ENCODE measurements around the gene CD79B. TPM values are rescaled to one million over a fixed set of nuclear protein-coding genes. Genes with fewer than 3 reads are reported as not detected.

CD79B gene
- total and polyA plus RNA-seq, 12 donors, result 0.69 to 4.5 (median 2.2) TPM; not detected in 1

DNA sequence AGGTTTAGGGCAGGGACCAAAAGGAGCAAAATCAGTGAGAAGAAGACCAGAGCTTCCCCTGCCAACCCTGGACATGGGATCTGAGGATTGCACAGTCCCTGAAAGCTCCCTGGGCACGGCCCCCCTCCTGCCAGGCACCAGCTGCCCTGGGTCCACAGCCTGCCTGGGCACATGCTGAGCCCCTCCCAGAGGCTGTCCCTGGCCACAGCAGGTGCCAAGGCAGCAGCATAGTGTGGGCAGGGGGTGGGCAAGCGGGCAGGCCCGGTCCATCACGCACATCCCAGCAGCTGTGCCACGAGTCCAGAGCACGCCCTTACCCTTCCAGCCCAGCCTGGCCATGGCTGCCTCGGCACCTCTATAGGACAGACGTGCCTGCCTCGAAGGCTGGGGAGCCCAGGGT is 27.9 kb upstream of the CD79B start:
- no peaks in the 10 kb centered on the region for H3K9me3 ChIP-seq (replicated peaks in 1 of 3)
- H3K36me3 ChIP-seq (replicated peaks in 1 of 2), result no peaks in the 10 kb centered on the region
- H3K27ac ChIP-seq, result no peak overlapping the region
- no peak for TF ChIP-seq POLR2A (IDR thresholded peaks at IDR 0.05)
- TF ChIP-seq, protein P1, sequence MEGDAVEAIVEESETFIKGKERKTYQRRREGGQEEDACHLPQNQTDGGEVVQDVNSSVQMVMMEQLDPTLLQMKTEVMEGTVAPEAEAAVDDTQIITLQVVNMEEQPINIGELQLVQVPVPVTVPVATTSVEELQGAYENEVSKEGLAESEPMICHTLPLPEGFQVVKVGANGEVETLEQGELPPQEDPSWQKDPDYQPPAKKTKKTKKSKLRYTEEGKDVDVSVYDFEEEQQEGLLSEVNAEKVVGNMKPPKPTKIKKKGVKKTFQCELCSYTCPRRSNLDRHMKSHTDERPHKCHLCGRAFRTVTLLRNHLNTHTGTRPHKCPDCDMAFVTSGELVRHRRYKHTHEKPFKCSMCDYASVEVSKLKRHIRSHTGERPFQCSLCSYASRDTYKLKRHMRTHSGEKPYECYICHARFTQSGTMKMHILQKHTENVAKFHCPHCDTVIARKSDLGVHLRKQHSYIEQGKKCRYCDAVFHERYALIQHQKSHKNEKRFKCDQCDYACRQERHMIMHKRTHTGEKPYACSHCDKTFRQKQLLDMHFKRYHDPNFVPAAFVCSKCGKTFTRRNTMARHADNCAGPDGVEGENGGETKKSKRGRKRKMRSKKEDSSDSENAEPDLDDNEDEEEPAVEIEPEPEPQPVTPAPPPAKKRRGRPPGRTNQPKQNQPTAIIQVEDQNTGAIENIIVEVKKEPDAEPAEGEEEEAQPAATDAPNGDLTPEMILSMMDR (IDR thresholded peaks at IDR 0.05), result no peak
- WGBS, 4 donors, result 84 to 100% (median 89%) methylated on average over 5 to 9 of the region's 9 CpGs
- intact Hi-C loops (cut with DNase I), result no loop called here
- H3K4me1 ChIP-seq (replicated peaks in 1 of 2), result peaks cover 0 to 13% of the 10 kb centered on the region in 2 donors
- no peaks in the 10 kb centered on the region for H3K27me3 ChIP-seq
- H3K4me3 ChIP-seq, result no peak overlapping the region
- no peak for DNase-seq

DNA sequence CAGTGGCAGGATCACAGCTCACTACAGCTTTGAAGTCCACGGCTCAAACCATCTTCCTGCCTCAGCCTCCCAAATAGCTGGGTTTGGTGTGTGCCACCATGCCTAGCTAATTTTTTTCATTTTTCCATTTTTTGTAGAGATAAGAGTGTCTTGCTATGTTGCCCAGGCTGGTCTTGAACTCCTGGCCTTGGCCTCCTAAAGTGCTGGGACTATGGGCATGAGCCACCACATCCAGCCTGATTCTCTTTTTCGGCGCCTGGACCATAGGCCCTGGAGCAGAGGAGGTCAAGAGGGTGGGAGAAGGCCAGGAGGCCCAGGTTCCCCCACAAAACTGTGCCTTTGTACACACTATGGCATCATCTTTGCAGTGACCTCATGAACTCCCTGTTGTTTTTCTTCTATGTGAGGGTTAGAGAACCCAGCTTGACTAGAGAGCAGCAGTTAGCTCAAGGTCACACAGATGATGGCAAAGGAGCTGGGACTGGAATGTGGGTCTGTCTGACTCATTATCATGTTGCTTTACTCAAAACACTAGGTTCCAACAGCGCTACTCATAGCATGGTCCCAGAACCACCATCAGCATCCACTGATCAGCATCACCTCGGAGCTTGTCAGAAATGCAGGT is 24.3 kb upstream of the CD79B start:
- Histone ChIP-seq H3K4me1 (replicated peaks in 1 of 2) (peaks cover 0 to 5% of the 10 kb centered on the region in 2 donors), H3K27me3 (no peaks in the 10 kb centered on the region), H3K27ac (peak overlapping the region in 1 of 5 donors; percentile 61), H3K4me3 (no peak overlapping the region), H3K9me3 (replicated peaks in 1 of 3) (no peaks in the 10 kb centered on the region), H3K36me3 (replicated peaks in 1 of 2) (no peaks in the 10 kb centered on the region)
- intact Hi-C loops (cut with DNase I), result no loop called here
- TF ChIP-seq POLR2A (IDR thresholded peaks at IDR 0.05), result no peak
- TF ChIP-seq, protein P1 (IDR thresholded peaks at IDR 0.05), result no peak
- DNase-seq, result peak in 6 of 7 donors; percentile 61 to 78 (median 72)
- 76 to 85% (median 83%) methylated on average over 5 of the region's 5 CpGs for WGBS, 4 donors

DNA sequence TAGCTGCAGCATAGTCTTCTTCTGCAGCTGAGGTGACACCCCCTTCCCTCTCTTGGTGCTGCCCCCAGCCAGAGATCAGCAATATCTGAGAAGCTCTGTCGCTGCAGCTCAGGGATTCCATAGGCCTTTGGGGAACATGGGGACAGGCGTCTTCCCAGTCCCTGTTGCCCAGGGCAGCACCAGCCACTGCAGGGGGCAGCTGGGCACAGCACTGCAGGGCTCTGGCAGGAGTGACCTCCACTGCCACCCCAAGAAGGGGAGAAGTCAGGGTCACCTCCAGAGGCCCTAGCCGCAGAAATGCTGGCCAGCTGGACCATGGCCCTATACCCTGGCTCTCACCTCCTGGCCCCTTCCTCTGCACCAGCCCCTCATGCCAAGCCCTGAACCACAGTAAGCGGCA is 23.7 kb upstream of the CD79B start:
- H3K27ac ChIP-seq, result no peak overlapping the region
- intact Hi-C loops (cut with DNase I), result no loop called here
- no peaks in the 10 kb centered on the region for H3K36me3 ChIP-seq (replicated peaks in 1 of 2)
- no peaks in the 10 kb centered on the region for H3K27me3 ChIP-seq
- DNase-seq, result no peak
- WGBS, 4 donors, result 74 to 100% (median 80%) methylated on average over 2 to 4 of the region's 4 CpGs
- TF ChIP-seq POLR2A (IDR thresholded peaks at IDR 0.05), result no peak
- TF ChIP-seq, protein P1 (IDR thresholded peaks at IDR 0.05), result no peak
- no peak overlapping the region for H3K4me3 ChIP-seq
- H3K4me1 ChIP-seq (replicated peaks in 1 of 2), result peaks cover 0 to 5% of the 10 kb centered on the region in 2 donors
- no peaks in the 10 kb centered on the region for H3K9me3 ChIP-seq (replicated peaks in 1 of 3)

DNA sequence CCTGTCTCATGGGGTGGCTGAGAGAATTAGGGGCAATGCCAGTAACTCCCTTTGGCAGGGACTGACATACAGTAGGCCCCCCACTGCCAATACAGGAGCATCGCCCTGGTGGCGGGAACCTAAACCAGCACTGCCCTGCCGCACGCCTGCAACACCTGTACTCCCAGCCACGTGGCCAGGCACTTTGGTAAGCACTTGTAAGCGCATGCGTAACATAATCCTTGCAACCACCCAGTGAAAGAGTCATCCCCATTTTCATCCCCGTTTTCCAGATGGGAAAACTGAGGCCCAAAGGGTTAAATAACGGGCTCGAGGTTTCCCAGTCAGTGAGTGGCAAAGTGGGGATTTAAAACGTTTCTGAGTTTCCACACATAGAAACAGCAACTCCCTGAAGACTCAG is 23.1 kb upstream of the CD79B start:
- intact Hi-C loops (cut with DNase I), result no loop called here
- no peak overlapping the region for H3K27ac ChIP-seq
- H3K4me1 ChIP-seq (replicated peaks in 1 of 2), result peaks cover 0 to 5% of the 10 kb centered on the region in 2 donors
- H3K27me3 ChIP-seq, result no peaks in the 10 kb centered on the region
- H3K36me3 ChIP-seq (replicated peaks in 1 of 2), result no peaks in the 10 kb centered on the region
- H3K9me3 ChIP-seq (replicated peaks in 1 of 3), result no peaks in the 10 kb centered on the region
- TF ChIP-seq, protein P1 (IDR thresholded peaks at IDR 0.05), result no peak
- TF ChIP-seq POLR2A (IDR thresholded peaks at IDR 0.05), result no peak
- DNase-seq, result no peak
- 83 to 86% (median 86%) methylated on average over 11 of the region's 11 CpGs for WGBS, 4 donors
- no peak overlapping the region for H3K4me3 ChIP-seq
